Neural crest cell (in vitro differentiated cells): ENCODE results near the gene METTL13. TPM values are rescaled to one million over a fixed set of nuclear protein-coding genes. Genes with fewer than 3 reads are reported as not detected.

Source experiments
- DNase-seq: peaks from one replicate; pipeline ENCODE4 v3.0.0; 2021; ENCODE audit warnings: low read depth, mixed read lengths, low spot score
- H3K27ac Mint-ChIP-seq: one replicate; pipeline ENCODE4 v1.8.0; 2021; ENCODE audit warnings: mild to moderate bottlenecking, mixed read lengths; ENCODE audit not compliant: unreplicated experiment
- H3K27me3 Mint-ChIP-seq: 2 replicates; pipeline ENCODE4 v1.8.0; 2021; ENCODE audit warnings: low read depth, mild to moderate bottlenecking, mixed read lengths
- H3K36me3 Mint-ChIP-seq: 2 replicates; pipeline ENCODE4 v1.8.0; 2021; ENCODE audit warnings: low read depth, mild to moderate bottlenecking, mixed read lengths
- H3K4me1 Mint-ChIP-seq: 2 replicates; pipeline ENCODE4 v1.8.0; 2021; ENCODE audit warnings: mixed read lengths
- H3K4me3 Mint-ChIP-seq: one replicate; pipeline ENCODE4 v1.8.0; 2021; ENCODE audit warnings: mild to moderate bottlenecking, mixed read lengths
- H3K9me3 Mint-ChIP-seq: 2 replicates; pipeline ENCODE4 v1.8.0; 2021; ENCODE audit warnings: mixed read lengths
- CTCF ChIP-seq: fragments of 200-600 bp; sonication (generic); conservative IDR thresholded peaks from 2 replicates; pipeline ENCODE4 v1.5.0; 2021; ENCODE audit warnings: antibody characterized with exemption, mild to moderate bottlenecking
- total RNA-seq: library from RNA; stranded (reverse); gene quantifications from 2 replicates; pipeline ENCODE4 v1.2.1, GENCODE V29; 2021

Gene METTL13
- total RNA-seq, 1 donor from 2014 or later = 35.6 TPM

DNA sequence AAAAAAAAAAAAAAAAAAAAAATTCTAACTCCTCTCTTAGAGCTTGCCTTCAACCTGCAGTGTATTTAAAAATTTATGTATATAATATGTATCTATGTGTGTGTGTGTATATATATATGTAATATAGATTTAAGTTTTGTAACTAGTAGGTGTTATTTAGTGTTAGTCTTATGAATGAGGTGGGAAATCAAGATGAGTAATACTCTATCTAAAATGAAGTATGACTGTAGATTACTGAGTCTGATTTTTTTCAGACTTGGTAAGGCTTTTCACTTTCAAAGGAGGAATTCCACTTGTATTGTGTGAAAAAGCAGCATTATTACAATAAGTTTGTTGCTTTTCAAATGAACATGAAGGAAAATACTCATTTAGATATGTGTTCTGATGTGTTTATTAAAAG is 54.4 kb downstream of the METTL13 start:
- Mint-ChIP-seq H3K36me3 (no peaks in the 10 kb centered on the region), H3K4me1 (peaks cover 11% of the 10 kb centered on the region), H3K4me3 (no peak overlapping the region), H3K27me3 (peaks cover 9% of the 10 kb centered on the region), H3K9me3 (no peaks in the 10 kb centered on the region), H3K27ac (no peak overlapping the region)
- no peak for DNase-seq
- TF ChIP-seq CTCF = no peak

DNA sequence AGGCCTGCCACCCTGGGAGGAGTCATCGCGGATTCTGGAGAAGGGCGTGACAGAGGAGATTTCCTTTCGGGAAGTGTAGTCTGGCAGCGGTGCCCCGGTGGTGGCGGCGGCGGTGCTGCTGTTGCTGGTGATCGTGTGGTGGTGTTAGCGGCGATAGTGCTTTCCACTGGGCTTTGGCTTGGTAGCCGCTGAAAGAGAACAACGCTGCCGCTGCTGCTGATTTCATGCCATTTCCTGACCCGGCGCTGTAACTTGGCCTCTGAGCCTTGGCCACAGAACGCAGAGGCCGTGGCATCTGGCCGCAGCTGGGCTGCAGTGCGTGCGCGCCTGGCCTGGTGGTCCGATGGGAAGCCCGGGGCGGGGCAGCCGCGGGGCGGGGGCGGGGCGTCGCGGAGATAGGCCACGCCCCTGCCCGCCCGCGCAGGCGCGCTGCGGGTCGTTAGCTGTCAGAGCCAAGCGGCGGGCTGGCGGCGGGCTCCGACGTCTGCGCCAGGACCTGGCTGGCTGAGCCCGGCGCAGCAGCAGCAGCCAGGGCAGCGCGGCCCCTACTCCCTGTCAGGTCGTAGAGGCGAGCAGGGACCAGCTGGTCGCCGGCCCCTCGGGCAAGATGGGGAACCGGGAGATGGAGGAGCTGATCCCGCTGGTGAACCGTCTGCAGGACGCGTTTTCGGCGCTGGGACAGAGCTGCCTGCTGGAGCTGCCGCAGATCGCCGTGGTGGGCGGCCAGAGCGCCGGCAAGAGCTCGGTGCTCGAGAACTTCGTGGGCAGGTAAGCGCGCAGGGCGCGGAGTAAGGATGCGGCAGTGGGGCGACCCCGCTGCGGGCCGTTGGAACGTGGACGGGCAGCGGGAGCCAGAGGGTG is 59.8 kb downstream of the METTL13 start, which contains the start of gene DNM3:
Gene DNM3, plus strand, starts transcription at position 449 of the 861 bp plus-strand sequence. Its CDS starts 159 bp downstream, at position 608.
- peak within 1 kb of the TSS; percentile 7 for H3K27ac Mint-ChIP-seq
- TF ChIP-seq CTCF = no peak
- DNase-seq = peak; percentile 85
- peaks cover 31% of the 10 kb centered on the region for H3K27me3 Mint-ChIP-seq
- no peaks in the 10 kb centered on the region for H3K9me3 Mint-ChIP-seq
- peaks cover 18% of the 10 kb centered on the region for H3K4me1 Mint-ChIP-seq
- peak within 1 kb of the TSS; percentile 94 for H3K4me3 Mint-ChIP-seq
- H3K36me3 Mint-ChIP-seq = no peaks in the 10 kb centered on the region

- DNase-seq = peak; percentile 18
- no peaks in the 10 kb centered on the region for H3K9me3 Mint-ChIP-seq
- no peaks in the 10 kb centered on the region for H3K36me3 Mint-ChIP-seq
- TF ChIP-seq CTCF = no peak
- no peak overlapping the region for H3K27ac Mint-ChIP-seq
- H3K4me3 Mint-ChIP-seq = peak overlapping the region; percentile 94
- peaks cover 19% of the 10 kb centered on the region for H3K4me1 Mint-ChIP-seq
- H3K27me3 Mint-ChIP-seq = peaks cover 31% of the 10 kb centered on the region
Measured at GRCh38 chr1:171841931-171842761, 60.7 kb downstream of the METTL13 start.

- no peak for TF ChIP-seq CTCF
- DNase-seq = no peak
- Mint-ChIP-seq H3K4me3 (peak overlapping the region; percentile 29), H3K27ac (no peak overlapping the region), H3K9me3 (no peaks in the 10 kb centered on the region), H3K36me3 (no peaks in the 10 kb centered on the region), H3K27me3 (peaks cover 28% of the 10 kb centered on the region), H3K4me1 (peaks cover 23% of the 10 kb centered on the region)
Measured at GRCh38 chr1:171844381-171844780, 62.9 kb downstream of the METTL13 start.

GRCh38 chr1:171845998-171846397 is 64.5 kb downstream of the METTL13 start:
- Mint-ChIP-seq H3K4me1 (peaks cover 17% of the 10 kb centered on the region), H3K9me3 (no peaks in the 10 kb centered on the region), H3K36me3 (no peaks in the 10 kb centered on the region), H3K27ac (no peak overlapping the region), H3K4me3 (no peak overlapping the region), H3K27me3 (peaks cover 21% of the 10 kb centered on the region)
- TF ChIP-seq CTCF = no peak
- no peak for DNase-seq

Other genes starting within 250 kb of the METTL13 start
- gene MYOCOS, start 159.4 kb upstream of the METTL13 start, total RNA-seq = 0.14 and 0.21 TPM in 2 replicates
- not detected in 2 replicates for gene MYOC, start 129.0 kb upstream of the METTL13 start, total RNA-seq
- 10.3 and 11.1 TPM in 2 replicates for gene VAMP4, start 39.6 kb upstream of the METTL13 start, total RNA-seq
- 3.5 and 3.9 TPM in 2 replicates for gene DNM3, start 59.8 kb downstream of the METTL13 start, total RNA-seq